Amniotic stem cell (primary cell): ENCODE measurements around the gene MMP21.
A peak's percentile ranks its signal among the peaks of the same experiment; 100 is the strongest.

ENCODE experiments used
- DNase-seq: peaks from one replicate; lab custom pipeline; 2025; lab: John Stamatoyannopoulos, UW

The MMP21 gene

DNA sequence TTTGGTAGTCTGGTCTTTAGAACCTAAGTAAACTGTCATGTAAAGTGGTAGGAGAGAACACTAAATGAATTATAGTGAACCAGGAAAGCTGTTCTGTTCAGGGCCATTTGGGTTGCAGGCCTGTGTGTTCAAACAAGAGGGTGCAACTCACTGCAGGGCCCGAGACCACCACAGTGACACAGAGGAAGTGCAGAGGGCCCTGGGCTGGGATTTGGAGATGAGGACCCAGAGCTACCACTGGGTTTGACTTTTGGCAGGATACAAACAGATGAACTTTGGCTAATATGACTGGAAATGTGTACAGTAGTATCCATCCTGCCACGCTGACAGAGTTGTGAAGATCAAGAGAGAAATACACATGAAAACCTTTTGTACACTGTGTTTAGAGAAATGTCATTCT is 9.8 kb downstream of the MMP21 start:
- no peak for DNase-seq

DNA sequence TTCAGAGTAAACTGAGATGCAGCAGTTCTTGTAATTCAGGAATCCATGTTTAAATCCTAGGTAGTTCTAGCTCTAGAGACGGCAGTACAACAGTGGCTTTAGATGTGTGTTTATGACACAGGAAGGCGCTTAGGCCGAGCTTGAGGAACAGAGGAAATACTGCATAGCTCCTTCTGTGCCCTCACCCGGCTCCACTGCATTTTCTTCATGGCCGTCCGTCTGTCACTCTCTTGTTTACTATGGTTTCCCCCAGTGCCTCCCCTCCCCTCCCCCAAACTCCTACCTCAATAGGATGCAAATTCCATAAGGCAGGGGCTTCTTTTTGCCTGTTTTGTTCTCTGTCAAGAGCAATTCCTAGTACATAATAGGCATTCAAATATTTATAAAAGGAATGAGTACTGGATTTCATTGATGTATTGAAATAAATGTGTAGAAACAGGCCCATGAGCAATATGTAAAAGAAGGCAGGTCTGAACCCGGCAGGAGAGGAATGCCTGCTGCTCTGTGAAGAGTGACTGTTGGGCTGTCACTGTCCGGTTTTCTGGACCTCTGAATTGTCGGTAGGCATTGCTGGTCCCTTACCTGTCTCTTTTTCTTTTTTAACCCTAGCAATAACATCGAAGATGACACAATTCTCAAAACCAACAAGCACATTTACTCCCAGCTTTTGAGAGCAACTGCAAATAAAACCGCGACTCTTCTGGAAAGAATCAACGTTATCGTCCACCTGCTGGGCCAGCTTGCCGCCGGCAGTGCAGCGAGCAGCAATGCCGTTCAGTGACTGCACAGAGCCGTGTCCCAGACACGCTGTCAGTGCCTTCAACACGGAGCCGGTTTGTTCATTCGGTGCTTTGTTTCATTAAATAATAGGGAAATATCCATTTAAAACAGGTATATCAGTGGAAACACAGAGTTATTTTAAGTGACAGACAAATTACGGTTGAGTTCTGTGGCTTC is 12.7 kb downstream of the MMP21 start:
- DNase-seq: no peak

DNA sequence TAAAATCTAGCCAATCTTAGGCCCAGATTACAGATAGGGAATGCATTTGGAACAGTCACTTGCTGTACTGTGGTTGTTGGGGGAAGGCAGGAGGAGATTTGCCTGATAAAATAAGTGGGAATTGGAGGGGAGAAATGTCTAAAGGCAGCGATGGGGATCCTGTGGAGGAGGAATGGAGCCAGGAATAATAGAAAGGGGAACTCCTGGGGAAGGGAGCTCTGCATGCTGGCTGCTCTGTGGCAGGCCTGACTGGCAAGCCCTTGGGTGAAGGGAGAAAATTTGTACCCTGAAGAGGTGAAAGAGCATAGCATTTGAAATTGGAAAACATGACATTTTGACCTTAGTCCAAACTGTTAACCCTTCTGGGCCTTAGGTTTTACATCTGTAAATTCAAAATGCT is 13.7 kb downstream of the MMP21 start:
- no peak for DNase-seq

DNA sequence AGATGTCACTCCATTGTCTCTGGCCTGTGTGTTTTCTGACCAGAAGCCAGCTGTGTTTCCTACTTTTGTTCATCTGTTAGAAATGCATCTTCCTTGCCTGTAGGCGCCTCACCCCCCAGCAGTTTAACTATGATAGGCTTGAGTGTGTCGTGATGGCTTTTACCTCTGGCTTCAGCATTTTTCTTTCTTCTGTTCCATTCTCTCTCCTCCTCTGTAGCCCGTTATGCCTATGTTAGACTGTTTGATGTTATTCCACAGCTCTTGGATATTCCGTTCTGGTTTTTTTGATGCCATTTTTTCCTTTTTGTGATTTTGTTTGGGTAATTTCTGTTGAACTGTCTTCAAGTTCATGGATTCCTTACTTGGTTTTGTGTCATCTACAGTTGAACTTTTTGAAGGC is 17.9 kb downstream of the MMP21 start:
- no peak for DNase-seq

DNA sequence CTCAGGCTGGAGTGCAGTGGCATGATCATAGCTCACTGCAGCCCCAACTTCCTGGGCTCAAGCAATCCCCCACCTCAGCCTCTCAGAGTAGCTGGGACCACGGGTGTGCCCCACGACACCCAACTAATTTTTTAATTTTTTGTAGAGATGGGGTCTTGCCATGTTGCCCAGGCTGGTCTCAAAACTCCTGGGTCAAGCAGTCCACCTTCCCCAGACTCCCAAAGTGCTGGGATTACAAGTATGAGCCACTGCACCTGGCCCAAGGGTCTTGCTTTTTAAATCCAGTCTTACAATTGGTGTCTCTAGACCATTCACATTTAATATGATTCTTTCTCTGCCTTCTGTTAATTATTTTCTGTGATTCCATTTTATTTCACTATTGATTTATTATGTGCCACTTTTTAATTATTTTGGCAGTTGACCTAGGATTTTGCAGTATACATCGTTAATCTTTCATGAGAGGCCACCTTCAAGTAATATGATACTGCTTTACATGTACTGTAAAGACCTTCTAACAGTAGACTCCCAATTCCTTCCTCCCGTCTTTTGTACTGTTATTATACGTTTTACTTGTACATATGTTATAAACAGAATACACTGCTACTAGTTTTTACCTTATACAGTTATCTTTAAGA is 18.7 kb downstream of the MMP21 start:
- DNase-seq: no peak

DNA sequence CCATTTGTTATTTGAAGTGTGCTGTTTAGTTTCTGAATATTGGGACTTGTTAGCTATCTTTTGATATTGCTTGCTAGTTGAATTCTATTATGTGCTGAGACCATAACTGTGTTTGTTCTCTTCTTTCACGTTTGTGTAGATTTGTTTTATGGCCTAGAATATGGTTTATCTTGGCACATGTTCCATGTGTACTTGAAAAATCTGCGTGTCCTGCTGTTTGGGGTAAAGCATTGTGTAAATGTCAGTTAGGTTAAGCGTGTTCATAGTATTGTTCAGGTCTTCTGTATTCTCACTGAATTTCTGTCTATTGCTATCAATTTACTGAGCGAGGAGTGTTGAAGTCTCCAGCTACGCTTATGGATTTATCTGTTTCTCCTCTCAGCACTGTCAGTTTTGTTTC is 19.4 kb downstream of the MMP21 start:
- no peak for DNase-seq

DNA sequence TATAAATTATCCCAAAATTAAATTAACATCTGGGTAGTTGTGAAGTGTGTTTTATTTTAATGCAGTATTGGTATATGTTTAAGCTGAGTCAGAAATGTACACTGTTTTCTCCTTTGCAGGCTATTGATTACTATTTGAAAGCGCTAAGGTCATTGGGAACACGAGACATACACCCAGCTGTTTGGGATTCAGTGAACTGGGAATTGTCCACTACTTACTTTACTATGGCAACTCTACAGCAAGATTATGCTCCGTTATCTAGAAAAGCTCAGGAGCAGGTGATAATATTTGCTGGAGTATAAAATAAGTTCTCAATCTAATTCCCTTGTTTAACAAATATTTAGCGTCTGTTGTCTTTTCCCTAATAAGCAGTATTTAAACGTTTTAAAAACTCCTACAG is 28.2 kb downstream of the MMP21 start:
- DNase-seq: no peak

DNA sequence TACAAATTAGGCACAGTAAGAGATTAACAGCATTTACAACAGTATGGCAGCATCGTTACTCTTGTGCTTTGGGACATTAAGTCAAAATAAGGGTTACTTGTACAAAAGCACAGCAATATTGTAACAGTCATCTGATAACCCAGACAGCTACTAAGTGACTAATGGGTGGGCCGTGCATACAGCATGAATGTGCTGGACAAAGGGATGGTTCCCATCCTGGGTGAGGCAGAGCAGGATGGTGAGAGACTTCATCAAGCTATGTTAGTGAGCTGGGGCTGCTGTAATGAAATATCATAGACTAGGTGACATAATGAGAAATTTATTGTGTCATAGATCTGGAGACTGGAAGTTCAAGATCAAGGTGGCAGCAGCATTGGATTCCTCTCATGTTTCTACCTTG is 30.7 kb downstream of the MMP21 start:
- no peak for DNase-seq

DNA sequence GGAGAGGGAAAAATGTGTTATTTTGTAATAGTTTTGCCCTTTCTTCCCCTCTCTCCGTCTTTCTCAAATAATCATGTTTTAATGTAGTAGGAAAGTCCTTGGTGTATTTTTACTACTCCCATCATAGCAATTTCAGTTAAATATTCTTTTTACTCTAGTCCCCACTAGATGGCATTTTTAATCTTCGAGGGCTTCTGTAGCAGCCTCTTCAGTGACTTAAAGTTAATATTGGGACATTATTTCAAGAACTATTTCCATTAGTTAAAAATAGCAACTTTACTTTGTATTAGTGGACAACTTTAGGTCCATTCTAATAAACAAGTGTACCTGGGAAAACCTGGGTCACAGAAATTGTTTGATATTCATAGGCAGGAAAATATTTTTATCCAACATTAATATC is 33.2 kb downstream of the MMP21 start:
- no peak for DNase-seq

DNA sequence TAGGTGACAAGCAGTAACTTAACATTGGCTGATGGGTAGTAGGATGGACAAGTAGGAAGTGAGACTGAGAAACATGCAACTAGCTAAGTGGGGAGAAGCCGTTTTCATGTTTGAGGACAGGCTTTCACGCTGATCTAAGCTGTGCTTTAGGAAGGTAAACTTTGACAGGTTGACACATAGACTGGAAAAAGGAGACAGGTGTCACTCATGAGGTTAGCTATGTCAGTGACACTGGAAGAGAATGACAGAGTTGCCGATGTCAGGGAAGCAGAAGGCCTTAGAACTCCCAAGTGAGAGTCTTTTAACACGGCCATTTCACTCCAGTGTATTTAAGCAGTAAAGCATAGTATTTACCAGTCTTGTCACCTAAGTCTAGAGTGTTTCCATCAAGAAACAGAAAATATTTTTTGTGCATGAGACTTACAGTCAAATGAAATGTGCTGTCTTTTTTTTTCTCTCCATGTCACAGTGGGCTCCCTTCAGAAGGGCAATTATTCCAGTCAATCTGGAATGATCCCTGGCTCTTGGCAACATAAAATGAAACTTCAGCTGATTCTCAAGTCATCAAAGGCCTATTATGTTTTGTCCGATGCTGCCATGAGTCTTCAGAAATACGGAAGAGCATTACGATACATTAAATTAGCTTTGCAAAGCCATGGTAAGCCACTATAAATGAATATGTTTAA is 35.5 kb downstream of the MMP21 start:
- DNase-seq: no peak

DNA sequence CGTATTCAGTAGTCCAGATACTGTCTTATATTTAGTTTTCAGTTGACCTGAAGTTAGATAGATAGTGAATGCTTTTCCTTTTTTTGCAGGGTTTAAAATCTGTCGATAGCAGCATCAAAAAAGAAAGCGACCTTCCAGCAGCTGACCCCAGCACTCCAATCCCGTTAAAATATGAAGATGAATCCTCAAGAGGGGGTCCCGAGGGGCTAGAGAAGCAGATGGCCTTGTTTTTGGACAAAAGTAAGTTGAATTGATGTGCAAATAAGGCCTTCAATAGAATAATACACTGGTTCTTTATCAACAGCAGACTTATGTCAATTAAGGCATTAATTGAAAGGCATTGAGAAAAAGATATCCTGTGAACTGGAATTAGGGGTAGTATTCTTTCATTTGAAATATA is 37.4 kb downstream of the MMP21 start:
- DNase-seq: no peak

DNA sequence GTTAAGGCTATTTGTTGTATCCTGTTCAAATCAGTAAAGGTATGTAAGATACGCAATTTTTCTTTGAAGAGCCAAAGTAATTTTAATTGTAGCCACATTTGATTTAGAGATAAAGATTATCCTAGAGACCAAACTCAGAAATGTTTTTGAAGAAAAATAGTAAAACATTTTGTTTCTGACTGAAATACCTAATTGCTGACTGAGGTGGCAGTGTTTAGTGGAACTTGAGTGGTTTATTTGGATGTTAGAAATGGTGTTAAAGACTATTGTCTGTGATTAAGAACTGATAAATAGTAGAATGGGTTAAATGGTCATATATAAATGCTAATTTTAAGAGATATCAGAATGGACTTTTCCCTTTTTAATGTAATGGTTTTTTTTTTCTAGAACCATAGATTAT is 40.8 kb downstream of the MMP21 start:
- DNase-seq: no peak

DNA sequence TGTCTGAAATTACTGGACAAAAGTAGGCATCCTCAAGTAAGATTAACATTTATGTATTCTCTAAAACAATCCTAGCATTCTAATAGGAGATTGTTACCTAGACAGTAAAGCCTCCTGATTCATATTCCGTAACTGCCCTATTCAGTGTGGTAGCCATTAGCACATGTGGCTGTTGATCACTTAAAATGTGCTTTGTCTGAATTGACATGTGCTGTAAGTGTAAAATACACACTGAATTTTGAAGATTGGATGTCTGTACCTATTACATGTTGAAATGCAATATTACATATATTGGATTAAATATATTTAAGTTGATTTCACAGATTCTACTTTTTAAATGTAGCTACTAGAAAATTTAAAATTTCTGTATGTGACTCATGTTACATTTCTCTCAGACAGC is 41.5 kb downstream of the MMP21 start:
- DNase-seq: no peak

DNA sequence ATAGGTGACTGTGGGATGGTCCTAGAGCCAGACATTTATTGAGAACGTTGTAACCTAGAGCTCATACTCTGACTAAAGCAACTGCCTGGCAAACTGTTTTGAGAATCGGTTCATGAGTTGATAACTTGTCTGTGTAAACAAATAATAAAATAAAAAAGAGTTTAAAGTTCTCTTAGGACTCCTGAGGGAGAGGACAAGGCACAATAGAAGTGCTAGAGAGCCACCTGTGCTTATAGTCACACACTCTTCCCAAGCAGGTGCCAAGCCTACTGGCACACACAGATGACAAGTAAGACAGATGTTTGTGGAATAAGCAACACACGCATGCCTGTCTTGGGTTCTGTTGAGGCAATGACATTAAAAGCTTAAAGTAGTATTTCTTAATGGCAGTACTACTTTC is 48.2 kb downstream of the MMP21 start:
- no peak for DNase-seq

DNA sequence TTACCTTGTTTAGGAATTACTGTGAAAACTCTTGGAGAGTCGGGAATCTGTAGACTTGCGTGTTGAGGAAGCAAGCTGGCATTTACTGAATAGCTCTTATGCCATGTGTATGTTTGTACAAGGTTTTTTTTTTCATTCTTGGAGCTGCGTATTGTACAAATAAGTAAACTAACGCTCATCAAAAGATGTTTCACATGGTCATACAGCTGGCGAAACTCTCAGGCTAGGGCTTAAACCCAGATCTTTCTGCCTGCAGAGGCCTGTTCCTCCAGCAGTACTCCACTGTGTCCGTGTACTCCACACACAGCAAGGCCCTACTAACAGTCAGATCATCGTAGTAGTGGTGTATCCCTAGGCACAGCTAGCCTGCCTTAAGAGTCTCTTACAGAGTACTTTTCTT is 48.7 kb downstream of the MMP21 start:
- DNase-seq: no peak

DNA sequence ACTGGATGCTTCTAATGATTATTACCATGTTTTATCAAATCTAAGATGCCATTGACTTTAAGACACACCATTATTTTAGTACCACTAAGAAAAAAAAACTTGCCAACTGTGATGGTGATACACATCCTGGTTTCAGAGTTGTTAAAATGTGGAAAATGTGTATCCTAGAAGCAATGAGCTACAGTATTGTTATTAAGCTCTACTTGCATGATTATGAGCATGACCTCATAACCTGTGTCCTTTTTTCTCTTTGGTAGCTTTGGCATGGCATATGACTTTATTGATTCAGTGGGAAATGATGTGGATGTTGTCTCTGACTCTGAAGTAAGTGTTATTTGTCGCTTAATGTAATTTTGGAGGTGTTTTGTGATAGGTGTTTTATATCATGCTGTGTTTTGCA is 52.8 kb downstream of the MMP21 start:
- no peak for DNase-seq

DNA sequence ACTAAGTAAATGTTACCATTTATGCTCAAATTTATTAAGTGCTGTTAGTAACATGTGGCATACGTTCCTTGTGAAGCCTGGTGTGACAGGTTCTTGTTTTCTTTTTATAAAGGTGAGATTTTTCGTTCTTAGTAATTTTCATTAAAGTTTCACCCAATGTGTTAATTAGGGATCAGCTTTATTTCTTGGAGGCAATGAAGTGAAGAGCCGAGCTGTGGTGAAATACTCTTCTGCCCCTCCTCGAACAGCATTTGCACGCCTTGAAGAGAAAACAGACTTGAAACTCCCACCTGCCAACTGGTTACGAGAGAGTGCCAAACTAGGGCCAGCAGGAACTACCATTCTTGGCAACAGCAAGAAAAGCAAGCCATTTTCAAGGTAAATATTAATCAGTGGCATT is 54.6 kb downstream of the MMP21 start:
- DNase-seq: no peak

DNA sequence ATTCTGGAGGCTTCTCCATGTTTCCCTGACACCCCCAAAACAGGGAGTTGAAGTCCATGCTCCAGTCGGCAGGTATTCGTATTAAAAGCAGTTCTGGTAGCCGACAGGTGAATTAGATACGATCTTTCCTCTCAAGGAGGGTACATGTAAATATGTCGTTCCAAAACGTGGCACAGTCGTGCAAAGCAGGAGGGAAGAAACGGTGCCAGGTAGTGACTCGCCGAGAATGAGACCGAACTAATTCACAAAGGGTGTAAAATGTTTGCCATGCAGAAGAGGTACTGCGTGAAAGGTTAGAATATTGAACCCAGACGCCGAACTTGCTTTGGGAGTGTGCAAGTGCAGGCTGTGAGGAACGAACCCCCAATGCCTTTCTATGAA is 55.6 kb downstream of the MMP21 start:
- DNase-seq: no peak

DNA sequence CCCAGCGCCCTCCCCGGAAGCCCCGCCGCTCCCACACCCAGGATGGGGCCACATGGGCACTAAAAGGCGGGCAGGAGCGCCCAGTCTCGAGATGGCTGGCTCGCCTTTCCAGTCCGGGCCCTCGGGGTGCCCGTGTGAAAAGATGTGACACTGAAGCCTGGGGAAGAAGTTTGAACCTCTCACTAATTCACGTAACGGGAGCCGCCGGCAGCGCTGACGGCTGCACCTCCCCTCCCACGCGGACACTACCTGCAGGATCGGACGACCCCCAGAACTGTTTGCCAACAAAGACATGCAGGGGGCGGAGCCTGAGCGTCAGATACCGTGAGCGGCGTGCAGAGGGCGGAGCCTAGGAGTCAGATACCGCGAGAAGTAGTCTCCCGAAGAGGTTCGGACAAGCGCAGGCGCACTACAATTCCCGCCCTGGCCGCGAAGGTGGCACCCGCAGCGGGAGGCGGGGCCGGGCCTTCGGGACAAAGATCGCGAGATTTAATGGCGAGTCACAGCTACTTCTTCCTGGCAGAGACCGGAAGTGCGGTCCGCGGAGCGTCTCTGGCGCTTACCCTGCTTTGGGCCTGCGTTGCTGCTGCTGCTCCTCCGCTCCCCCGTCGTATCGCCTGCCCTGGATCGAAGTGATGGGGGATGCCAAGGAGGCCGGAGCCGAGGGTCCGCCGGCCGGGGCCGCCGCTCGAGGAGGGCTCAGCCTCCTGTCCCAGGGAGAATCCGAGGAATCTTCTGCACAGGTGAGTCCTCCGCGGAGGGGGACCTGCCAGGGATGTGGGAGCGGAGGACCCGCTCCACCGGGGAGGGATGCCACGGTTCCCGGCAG is 56.2 kb downstream of the MMP21 start, which contains the start of gene EDRF1:
Gene EDRF1, plus strand, starts transcription at position 537 of the 829 bp plus-strand sequence. Its CDS starts 99 bp downstream, at position 636.
- peak; percentile 98 for DNase-seq
